Fibroblast of skin of left biceps (primary cell): ENCODE results near the gene PRAMEF1.
"Not testable (repeated sequence)": the region's sequence is repeated elsewhere in the genome, so short reads cannot be mapped to it uniquely, and the experiment has no call there.

ENCODE experiments used
- DNase-seq, 2 experiments: peaks; one replicate each; pipeline ENCODE4 v3.0.0-alpha.2; 2013; ENCODE audit warnings: low read depth in 2 of 2

PRAMEF1 gene

DNA sequence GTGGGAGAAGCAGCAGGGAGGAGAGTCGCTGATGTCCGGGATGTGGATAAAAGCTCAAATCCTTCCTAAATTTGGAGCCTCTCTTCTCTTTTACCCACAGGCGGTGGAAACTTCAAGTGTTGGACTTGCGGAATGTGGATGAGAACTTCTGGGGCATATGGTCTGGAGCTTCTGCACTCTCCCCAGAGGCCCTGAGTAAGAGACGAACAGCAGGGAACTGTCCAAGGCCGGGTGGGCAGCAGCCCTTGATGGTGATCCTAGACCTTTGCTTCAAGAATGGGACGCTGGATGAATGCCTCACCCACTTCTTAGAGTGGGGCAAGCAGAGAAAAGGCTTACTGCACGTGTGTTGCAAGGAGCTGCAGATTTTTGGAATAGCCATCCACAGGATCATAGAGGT lies 15.8 kb upstream of the PRAMEF1 start:
- no peak for DNase-seq

DNA sequence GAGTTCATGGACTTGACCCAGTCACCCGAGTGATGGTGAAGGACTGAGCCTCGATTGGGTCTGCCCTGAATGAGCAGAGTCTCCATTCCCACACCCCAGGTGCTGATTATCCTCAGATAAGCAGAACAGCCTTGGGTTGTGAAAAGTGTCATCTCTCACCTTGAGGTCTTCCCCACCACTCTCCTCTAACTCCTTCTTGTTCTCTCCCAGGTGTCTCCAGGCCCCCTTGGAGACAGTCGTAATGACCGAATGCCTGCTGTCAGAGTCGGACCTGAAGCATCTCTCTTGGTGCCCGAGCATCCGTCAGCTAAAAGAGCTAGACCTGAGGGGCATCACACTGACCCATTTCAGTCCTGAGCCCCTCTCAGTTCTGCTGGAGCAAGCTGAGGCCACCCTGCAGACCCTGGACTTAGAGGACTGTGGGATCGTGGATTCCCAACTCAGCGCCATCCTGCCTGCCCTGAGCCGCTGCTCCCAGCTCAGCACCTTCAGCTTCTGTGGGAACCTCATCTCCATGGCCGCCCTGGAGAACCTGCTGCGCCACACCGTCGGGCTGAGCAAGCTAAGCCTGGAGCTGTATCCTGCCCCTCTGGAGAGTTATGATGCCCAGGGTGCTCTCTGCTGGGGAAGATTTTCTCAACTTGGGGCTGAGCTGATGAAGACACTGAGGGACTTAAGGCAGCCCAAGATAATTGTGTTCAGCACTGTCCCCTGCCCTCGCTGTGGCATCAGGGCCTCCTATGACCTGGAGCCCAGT lies 14.2 kb upstream of the PRAMEF1 start:
- DNase-seq, result no peak

DNA sequence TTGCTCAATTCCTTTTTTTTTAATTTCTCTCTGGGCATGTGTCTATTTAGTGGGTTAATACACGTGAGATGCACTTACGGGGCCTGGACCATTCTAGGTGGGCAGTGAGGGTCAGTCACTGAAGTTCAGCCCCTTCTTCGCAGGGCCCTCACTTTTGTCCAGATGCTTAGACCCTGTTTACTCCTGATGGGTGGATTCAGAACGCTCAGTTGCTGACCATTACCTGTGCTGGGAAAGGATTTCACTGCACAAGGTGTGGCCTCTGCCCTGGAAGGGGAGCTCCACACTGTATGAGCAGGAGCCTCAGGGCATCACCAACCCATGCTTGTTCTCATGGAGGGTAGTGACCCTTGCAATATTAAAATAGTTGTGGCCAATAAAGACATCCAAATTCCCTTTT lies 13.1 kb upstream of the PRAMEF1 start:
- no peak for DNase-seq

DNA sequence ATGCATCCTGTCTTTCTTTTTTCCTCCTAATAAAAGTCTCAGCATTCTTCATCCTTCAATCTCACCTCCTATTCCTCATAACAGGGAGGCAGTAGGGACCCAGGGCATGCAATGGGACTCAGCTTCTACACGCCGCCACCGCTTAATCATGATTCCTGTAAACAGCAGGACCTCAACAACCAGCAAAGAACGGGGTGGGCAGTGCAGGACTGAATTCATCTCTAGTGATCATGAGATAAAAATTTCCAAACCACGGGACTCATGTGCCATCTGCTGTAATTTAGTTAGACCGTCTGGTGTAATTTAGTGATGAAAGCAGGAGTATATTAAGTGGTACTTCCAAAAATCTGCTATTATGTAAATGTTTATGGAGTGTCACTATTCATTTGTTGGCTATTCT lies 12.3 kb upstream of the PRAMEF1 start:
- DNase-seq, result no peak

DNA sequence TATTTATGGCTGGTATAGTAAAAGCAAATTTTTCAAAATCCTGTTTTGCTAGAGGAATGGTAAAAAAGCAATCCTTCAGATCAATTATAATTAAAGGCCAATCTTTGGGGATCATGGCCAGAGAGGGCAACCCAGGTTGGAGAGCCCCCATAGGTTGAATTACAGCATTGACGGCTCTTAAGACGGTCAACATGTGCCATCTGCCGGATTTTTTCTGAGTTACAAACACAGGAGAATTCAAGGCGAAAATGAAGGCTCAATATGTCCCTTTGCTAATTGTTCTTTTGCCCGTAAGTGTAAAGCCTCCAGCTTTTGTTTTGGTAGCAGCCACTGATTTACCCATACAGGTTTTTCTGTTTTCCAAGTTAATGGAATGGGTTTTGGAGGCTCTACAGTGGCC lies 9.7 kb upstream of the PRAMEF1 start:
- DNase-seq, result not testable (repeated sequence)

DNA sequence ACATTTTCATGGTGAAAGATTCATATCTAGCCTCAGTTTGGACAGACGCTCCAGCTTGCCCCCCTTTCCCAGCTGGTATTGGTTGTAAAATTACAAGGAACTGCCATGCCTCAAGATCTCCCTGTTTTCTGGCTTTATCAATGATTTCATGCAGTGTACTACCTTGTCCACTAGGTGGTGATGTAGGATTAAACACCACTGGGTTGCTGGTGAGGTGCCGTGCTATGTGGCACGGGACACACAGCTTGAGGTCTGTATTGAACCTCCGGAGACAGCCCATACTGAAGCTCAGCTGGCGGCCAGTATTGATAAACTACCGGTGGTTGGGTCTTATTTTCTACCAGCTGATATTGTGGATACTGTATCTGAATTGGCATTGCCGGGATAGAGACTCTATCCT lies 7.4 kb upstream of the PRAMEF1 start:
- DNase-seq, result not testable (repeated sequence)

DNA sequence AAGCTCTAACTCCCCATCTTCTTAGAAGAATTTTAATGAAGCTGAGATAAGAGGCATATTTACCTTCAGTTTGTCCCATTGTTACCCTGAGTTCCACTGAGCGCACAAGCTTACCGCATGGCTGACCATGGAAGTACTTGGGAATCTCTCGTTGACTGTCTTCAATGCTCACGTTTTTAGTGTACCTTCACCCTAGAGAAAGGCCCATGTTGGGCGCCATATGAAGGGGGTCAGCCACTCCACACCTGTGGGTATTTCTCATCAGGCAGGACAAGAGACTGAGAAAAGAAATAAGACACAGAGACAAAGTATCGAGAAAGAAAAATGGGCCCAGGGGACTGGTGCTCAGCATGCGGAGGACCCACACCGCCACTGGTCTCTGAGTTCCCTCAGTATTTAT lies 6.5 kb upstream of the PRAMEF1 start:
- DNase-seq, result not testable (repeated sequence)

DNA sequence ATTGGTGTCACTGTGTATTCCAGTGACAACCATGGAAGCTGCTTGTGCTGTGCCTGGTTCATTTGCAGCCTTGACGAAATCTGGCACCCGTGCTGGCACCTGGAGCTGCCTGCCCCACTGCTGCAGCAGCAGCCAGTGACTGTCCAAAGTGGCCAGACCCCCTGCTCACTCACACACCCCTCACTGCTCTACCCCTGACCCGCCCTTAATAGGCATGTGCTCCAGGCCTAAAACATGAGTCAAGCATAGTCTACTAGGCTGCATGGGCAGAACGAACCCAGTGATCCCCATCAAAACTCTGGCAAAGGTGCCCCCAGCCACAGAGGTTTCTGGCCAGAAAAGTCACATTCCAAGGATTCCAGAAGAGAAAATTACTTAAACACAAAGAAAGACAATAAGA lies 7.7 kb downstream of the PRAMEF1 start:
- DNase-seq, result no peak

DNA sequence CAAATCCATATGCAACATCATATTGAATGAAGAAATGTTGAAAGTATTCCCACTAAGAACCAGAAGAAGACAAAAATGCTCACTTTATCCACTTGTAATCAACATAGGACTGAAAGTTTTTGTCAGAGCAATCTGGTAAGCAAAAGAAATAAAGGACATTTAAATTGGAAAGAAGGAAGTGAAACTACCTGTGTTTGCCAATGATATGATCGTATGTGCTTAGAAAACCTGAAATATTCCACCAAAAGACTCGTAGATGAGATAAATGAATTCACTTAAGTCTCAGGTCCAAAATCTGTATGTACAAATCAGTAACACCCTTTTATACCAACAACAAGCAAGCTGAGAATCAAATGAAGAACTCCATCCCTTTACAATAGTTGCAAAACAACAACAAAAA lies 8.5 kb downstream of the PRAMEF1 start:
- no peak for DNase-seq

DNA sequence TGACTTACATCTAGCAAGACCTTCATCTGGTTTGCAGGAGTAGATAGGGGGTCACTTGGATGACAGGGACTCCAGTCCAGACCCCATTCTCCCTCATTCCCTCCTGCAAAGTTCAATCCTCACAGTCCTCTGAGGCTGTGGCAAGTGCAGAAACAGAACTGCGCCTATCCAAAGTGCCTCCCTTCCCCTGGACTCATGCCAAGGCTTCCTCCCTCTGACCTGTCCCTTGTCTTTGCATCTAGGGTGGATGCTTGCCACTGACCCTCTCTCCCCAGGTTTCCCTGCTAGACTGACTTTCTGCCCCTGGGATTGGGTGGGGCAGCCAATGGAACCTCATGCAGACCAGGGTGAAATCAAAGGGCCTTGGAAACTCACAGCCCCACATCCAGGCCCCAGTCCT lies 18.7 kb downstream of the PRAMEF1 start:
- DNase-seq, result no peak

DNA sequence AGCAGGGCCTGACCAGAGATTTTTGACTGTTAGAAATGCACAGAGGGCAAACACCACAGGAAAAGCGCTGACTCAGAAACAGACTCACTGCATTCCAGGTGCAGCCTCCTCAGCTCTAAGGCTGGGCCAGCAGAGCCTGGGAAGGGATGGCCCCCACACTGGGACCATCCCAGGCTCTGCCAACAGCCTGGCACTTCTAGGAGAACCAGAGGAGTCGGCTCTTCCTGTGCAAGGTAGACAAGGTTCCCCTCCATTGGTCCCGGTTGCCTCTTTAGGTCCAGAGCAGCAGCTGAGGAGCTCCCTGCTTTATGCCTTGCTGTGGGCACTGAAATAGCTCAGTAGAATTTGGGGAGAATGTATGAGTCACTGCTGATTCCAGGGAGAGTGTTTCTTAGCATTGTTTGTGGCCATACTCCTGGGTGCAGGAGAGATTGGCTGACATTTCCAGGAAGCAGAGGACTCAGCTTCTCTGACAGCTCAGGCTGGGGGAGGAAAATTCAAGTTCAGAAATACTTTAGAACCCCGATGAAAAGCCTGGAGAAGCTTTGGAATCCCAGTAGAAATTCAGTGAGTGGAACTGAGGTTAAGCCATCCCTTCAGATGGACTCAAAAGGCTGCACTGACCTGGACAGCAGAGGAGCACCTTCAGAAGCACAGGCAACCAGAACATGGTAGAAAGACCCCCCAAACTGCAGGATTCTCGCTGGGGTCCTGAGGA lies 19.7 kb downstream of the PRAMEF1 start:
- peak; percentile 15 to 27 for DNase-seq

DNA sequence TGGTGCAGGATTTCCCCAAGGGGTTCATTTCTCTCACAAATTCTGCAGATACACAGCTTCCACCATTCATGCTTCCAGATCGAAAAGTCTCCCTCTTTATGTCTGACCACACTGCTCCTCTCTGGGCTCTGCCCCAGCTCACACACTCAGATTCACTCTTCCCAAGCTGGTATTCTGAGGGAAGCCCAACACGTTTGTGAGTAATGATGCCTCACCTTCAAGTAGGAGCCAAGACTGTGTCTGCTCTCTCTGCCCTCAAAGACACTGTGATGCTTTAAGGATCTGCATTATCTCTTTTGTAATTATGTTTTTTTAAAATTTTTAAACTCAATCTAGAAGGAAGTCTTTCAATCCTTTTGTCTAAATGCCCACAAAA lies 20.2 kb downstream of the PRAMEF1 start:
- DNase-seq, result no peak

DNA sequence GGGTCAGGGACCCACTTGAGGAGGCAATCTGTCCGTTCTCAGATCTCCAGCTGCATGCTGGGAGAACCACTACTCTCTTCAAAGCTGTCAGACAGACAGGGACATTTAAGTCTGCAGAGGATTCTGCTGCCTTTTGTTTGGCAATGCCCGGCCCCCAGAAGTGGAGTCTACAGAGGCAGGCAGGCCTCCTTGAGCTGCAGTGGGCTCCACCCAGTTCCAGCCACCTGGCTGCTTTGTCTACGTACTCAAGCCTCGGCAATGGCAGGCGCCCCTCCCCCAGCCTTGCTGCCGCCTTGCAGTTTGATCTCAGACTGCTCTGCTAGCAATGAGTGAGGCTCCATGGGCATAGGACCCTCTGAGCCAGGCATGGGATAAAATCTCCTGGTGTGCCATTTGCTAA lies 27.9 kb downstream of the PRAMEF1 start:
- not testable (repeated sequence) for DNase-seq

DNA sequence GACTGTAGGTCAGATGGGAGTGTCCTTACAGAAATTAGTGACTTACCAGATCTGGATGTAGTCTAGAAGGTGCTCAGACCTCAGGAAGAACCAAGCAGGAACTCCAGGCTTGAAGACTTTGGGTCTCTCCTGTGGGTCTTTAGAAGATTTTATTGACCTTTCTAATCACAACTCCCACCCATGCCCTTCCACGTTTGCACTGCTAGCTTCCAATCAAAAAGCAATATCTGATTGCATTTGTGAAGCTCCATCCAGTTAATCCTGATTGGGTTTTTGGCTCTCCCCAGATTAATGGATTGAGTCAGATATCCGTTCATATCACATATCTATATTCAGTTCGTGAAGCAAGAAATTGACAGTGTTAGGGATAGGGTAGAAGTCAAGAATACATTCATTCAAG lies 40.1 kb downstream of the PRAMEF1 start, which contains the start of gene PRAMEF11:
PRAMEF11 (minus strand) TSS at position 101 of the 400 bp plus-strand sequence. CDS start 2,621 bp downstream, outside the sequence.
- not testable (repeated sequence) for DNase-seq

DNA sequence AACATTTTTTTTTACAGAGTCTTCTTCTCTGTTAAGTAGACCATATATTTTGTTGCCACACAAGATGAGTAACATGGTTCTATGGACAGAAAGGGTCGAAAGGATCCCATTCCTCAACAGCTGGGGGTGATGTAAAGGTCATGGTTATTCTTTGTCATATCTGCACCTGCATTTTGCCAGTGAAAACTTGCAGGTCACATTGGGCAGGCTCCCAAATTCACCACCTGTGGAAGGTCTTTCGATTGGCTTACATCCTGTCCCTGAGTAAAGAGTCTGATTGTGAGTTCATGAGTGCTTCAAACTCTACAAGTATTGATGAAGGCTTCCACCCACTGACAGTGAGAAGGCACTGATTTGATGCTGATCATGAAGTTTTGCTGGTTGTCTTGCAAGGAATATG lies 42.1 kb downstream of the PRAMEF1 start:
- DNase-seq, result not testable (repeated sequence)
